NCI-H2171 treated with DMSO at 0.1 percent for 48 hours (cell line): ENCODE measurements around the gene ATF1.

ENCODE experiments used
- DNase-seq: peaks from one replicate; lab custom pipeline; 2025; lab: John Stamatoyannopoulos, UW

The ATF1 gene

DNA sequence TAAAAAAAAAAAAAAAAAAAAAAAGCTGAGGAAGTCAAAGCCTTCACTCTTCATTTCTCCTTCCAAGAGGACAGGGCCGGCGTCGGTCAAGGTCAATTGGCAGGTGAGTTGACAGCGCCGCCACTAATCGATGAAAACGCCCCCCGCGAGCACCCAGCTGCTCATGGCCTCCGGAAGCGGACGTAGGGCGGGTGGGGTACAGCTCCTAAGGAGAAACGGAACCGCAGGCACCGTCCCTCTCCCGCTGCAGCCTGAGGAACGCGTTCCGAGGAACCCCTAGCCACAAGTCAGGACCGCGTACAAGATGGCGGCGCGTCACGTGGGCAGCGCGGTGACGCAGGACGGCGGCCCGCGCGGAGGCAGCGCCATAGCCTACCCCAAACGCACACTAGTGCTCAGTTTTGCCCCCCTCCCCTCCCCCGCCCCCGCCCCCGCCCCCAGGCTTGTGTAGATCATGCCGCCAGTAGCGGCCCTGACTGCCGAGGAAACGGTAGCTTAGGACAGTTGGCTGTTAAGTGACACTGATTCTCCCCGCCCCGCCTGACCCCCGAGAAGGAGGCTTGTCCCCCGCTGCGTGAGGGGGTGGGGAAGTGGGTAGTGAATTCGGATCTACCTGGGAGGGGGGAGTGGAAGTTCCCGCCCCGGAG lies at the start of gene ATF1:
TSS of gene ATF1 (plus strand) at position 463 of the 647 bp plus-strand sequence. CDS start 16,045 bp downstream, outside the sequence.
- DNase-seq: peak; percentile 95

GRCh38 chr12:50715174-50715573 lies 48.7 kb upstream of the ATF1 start:
- no peak for DNase-seq

DNA sequence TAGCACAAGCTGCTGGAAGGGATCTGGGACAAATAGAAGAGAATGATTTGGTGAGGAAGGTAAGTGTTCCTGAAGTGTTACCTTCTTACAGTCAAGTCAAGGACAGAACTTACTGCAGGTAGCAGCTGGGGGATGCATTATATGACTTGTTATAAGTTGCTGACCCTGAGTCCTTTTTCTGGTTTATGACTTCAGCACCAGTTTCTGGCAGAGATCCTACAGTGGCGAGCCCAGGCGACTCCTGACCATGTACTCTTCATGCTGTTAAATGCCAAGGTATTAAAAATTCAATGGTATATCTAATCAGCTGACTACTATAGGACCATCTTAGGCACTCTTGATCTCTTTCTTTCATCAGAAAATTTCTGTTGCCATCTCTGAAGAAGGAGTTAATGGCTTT lies 45.1 kb upstream of the ATF1 start:
- no peak for DNase-seq

GRCh38 chr12:50720085-50720484 lies 43.8 kb upstream of the ATF1 start:
- DNase-seq: no peak

DNA sequence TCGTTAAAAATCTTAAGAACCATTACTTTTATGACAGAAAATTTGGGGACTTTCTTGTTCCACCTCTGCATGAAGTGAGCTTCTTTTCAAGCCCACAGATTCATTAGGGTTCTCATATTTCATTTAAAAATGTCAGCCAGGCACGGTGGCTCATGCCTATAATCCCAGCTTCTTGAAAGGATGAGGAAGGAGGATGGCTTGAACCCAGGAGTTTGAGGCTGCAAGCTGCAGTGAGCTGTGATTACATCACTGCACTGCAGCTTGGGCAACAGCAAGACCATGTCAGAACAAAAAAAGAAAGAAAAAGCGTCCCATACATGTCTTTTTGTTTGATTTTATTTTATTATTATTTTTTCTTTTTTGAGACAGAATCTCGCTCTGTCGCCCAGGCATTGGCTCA lies 43.4 kb upstream of the ATF1 start:
- DNase-seq: no peak

- DNase-seq: no peak
Measured at GRCh38 chr12:50723865-50724264, 40.0 kb upstream of the ATF1 start.

GRCh38 chr12:50725011-50725942 lies 38.6 kb upstream of the ATF1 start:
- DNase-seq: no peak

- DNase-seq: no peak
Measured at GRCh38 chr12:50727466-50727865, 36.4 kb upstream of the ATF1 start.

- no peak for DNase-seq
Measured at GRCh38 chr12:50728417-50728816, 35.5 kb upstream of the ATF1 start.

DNA sequence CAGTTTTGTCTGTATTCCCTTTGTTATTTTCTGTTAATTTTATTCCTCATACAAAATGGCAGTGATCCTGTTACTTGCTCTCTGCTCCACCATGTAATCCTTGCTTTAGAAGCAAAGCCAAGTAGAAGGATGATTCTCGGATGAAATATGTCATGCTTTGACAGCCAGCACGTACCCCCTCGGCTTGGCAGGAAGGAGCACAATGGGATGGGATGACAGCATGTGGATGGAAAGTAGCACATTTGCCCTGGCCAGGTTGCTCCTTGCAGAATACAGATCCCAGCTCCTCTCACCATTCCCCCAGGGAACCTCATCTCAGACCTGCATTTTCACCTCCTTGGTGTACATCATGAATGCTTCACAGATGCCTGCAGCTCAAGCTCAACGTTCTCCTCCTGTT lies 35.1 kb upstream of the ATF1 start:
- no peak for DNase-seq

- DNase-seq: no peak
Measured at GRCh38 chr12:50732591-50732990, 31.3 kb upstream of the ATF1 start.

DNA sequence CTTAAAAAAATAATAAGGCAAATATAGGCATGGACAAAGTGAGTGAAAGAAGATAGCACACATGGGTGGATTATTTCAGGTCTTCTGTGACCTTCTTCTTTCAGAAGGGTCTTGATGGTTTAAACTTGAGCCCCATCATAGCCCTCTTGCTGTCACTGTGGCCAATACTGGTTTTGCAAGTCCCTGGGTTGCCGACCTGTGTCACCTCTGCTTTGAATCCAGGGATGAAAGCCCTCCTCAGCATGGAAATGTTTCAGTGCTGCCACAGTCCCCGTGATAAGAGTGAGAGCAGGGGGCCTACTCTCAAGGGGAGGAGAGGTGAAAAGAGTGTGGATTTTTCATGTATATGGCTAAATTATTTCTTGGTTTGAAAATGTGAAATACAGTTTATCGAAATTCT lies 30.2 kb upstream of the ATF1 start:
- DNase-seq: no peak

DNA sequence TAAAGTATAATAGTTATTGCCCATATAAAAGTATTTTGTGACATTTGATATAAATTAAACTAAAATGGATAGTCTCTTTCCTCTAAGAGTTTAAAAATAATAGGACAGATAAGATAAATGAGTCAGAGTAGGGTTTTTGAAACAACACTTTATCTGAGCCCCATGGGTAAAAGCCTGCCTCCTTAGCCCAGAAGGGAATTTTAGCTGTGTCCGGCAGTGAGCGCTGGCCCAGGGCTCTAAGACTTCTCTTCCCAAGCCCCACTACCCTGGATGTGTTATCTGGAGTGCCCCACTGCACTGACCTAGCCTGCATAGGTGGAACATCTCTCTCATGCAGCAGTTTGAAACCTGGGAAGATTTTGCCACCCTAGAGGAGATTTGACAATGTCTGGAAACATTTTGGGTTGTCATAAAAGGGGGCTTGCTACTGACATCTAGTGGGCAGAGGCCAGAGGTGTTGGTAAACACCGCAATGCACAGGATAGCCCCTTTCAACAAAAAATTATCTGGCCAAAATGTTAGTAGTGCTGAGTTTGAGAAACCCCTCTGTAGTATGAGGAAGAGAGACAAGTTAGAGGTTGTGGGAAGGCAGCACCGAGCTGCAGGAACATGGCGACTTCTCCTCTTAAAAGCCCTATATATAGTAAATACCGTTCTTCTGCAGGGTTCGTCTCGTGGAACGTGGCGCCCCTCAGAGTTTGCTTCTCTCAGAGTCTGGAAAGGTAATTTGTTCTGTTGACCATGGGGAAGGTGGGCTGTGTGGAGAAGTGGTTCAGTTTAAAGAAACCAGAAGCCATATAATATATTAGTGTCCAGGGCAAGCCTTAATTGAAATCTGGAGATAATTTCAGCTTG lies 29.3 kb upstream of the ATF1 start:
- DNase-seq: peak; percentile 51

DNA sequence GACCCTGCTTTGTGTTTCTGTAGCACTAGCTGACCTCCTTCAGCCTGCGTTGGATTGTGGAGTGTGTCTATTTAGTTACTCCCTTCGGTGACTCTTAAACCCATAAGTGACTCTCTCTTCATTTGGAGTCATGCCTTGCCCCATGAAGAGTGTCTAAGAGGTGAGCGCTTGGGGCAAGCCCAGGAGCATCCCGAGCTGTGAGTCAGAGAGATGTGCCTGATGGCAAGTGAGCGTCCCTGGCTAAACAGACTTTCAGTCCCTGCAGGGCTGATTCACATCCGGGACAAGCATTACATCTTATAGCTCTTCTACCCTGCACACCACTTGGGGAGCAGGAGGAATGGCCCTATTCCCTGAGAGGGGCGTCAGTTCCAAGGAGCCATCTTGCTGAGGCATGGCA lies 24.3 kb upstream of the ATF1 start:
- no peak for DNase-seq

GRCh38 chr12:50740307-50740706 lies 23.6 kb upstream of the ATF1 start:
- no peak for DNase-seq

- no peak for DNase-seq
Measured at GRCh38 chr12:50742776-50743175, 21.1 kb upstream of the ATF1 start.

DNA sequence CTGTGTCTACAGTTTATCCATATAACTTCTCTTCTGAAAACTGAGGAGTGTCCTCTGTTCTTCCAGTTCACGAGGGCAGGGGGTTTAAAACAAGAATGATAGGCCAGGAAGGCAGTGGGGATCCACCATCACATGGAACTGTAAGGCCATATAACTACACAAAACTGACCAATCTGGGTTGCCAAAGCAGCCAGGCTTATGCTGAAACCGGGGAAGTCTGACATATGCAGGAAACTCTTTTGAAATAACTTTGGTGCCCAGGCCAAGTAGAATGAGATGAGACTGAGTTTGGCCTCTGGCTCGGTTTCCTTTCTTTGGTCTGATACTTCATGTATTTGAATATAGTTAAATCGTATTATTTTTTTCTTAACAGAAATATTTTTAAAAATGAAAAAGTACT lies 18.0 kb upstream of the ATF1 start:
- DNase-seq: no peak

GRCh38 chr12:50746431-50746830 lies 17.5 kb upstream of the ATF1 start:
- DNase-seq: no peak

- DNase-seq: no peak
Measured at GRCh38 chr12:50747817-50748216, 16.1 kb upstream of the ATF1 start.

DNA sequence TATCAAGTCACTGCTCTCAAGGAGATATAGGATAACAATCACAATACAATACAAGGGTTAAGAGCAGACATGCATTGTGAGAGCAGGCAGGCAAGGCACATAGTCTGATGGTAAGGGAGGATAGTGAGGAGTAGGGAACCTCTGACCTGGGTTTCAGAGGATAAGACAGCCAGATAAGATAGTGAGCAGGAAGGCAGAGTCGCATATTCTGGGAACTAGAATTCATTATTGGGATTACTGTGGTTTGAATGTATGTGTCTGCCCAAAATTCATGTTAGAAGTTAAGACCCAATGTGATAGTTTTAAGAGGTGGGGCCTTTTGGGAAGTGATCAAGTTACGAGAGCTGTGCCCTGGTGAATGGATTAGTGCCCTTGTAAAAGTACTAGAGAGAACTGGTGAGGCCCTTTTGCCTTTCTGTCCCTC lies 14.4 kb upstream of the ATF1 start:
- no peak for DNase-seq

GRCh38 chr12:50750366-50750765 lies 13.5 kb upstream of the ATF1 start:
- DNase-seq: no peak

- DNase-seq: no peak
Measured at GRCh38 chr12:50751948-50752721, 11.8 kb upstream of the ATF1 start.
